Measurements from ENCODE around the gene UBXN10.
A peak's percentile ranks its signal among the peaks of the same experiment; 100 is the strongest.
"Not testable (repeated sequence)": the region's sequence is repeated elsewhere in the genome, so short reads cannot be mapped to it uniquely, and the experiment has no call there.

The UBXN10 gene

GRCh38 chr1:20227704-20228103 is 41.8 kb downstream of the UBXN10 start:
- intact Hi-C loops (cut with DNase I): no loop called here
- DNase-seq: no peak

DNA sequence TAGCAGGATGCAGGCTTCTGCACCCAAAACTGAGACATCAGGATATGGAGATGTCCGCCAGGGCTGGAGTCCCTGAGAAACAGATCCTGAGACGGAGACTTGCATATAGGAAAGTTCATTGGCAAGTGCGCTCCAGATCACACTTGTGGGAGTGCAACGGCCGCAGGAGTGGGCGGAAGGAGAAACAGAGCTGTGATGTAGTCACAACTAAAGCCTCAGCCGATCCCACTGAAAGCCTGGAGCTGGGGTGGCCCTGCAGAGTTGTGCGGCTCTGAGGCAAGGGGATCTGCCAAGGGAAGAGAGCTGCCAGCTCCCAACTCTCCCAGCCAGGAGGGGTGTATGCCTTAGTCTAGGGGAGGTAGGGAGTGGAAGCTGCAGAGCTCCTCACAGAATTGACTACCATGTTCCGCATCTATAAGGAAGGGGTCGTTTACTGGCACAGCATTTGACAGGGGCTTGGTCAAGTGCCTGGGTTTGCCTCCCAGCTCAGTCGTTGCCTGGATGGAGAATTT is 42.5 kb downstream of the UBXN10 start:
- intact Hi-C loops (cut with DNase I): no loop called here
- peak in 8 of 10 donors; percentile 26 to 91 (median 48) for DNase-seq

DNA sequence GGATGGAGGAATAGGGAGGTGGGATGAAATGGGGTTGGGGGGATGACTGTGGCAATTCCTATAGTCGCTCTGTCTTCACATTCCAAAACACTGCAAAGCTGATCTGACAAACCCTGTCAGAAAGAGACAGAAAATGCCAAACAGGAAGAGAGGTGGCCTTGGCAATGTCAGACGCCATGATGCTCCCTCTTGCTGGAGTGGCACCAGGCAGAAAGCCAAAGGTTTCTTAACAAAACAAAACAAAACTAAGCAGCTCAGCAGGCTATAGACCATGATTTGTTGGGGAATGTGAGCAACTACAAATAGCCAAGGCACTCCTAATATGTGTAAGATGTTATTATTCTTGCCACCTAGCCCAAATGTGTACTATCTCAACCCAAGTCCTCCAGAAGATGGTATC is 43.3 kb downstream of the UBXN10 start:
- intact Hi-C loops (cut with DNase I): no loop called here

DNA sequence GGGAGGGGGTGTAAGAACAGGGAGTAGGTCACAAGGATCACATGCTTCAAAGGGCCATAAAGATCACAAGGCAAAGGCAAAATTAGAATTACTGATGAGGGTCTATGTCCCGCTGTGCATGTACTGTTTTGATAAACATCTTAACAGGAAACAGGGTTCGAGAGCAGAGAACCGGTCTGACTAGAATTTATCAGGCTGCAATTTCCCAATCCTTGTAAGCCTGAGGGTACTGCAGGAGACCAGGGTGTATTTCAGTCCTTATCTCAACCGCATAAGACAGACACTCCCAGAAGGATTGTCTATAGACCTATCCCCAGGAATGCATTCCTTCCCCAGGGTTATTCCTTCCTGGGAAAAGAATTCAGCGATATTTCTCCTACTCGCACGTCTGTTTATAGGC is 46.7 kb downstream of the UBXN10 start:
- intact Hi-C loops (cut with DNase I); DNase-seq: not testable (repeated sequence)

More for the DNA sequence above, 43.3 kb downstream of the UBXN10 start:
- DNase-seq: no peak

DNA sequence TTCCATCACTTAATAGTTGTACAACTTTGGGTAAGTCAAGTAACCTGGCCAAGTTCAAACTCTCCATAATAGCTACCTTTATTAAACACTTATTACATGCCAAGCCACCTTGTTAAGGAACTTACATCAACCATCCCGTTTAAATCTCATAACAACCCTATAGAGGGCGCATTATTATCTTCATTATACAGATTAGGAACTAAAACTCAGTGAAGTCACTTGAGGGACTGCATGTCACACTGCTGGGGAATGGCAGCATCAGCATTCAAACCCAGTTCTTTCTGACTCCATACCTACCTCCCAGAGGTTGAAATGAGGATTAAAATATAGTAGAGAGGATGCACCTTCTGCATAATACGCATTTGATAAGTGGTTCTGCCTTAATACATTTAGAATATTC is 47.5 kb downstream of the UBXN10 start:
- intact Hi-C loops (cut with DNase I): no loop called here
- no peak for DNase-seq

GRCh38 chr1:20233866-20234265 is 48.0 kb downstream of the UBXN10 start:
- intact Hi-C loops (cut with DNase I): no loop called here
- DNase-seq: peak; percentile 23 to 91 (median 52)

DNA sequence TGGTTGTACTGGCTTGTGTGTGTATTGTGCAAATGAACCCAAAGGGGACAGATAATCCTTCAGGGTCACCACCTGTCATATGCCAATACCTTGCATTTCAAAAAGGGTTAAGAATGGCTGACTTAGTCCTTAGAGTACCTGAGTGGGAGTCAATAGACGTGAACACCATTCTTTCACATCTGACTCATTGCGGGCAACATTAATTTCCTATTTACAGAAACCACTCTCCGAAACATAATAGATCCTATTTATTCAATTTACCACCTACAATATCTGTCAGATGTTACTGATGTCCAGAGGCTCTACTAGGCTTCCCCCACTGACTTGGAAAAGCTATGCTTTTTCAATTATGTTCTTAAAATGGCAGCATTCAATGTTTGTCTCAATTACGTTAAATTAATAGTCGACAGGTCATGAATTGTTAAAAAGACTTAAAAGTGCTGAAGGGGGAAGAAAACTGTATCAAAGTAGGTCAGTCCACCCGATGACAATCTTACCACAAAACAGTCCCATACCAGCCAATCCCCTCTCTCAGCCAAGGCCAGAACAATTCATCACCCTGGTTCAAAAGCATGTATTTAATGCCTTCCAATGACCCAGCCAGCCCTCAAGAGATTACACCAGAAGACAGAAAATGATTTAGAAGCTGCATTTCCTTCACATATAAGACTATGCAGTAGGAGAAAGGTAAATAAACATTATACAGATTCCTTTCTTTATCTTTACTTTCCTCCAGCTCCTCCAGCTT is 49.1 kb downstream of the UBXN10 start:
- intact Hi-C loops (cut with DNase I): no loop called here
- no peak for DNase-seq

DNA sequence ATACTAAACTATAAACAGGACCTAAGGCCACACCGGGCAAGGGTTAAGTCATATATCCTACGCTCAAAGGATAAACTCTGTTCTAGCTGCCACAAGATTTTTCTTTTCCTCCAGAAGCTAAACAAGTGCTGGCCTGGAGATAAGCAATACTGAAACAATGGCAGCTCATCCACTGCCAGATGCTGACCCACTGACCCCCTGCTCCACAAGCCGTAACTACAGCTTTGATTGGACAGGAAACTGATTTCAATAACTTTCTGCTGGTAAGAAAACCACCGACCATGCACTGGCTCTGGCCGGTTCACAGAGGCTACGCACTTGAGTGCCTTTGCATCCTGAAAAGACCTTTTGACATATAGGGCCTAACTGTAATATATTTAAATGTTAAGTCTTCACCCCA is 51.8 kb downstream of the UBXN10 start:
- DNase-seq: no peak

DNA sequence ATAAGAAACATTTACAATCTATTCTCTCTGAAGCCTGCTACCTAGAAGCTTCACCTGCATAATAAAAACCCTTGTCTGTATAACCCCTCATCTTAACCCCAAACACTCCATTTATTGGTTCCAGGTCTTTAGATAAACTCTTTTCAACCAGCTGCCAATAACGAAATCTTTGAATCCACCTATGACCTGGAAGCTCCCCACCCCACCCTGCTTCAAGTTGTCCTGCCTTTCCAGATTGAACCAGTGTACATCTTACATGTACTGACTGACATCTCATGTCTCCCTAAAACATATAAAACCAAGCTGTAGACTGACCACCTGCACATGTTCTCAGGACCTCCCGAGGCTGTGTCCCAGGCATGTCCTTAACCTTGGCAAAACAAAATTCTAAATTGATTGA is 54.1 kb downstream of the UBXN10 start:
- no peak for DNase-seq
- intact Hi-C loops (cut with DNase I): no loop called here

More for the DNA sequence above, 51.8 kb downstream of the UBXN10 start:
- intact Hi-C loops (cut with DNase I): no loop called here

- intact Hi-C loops (cut with DNase I): no loop called here
- no peak for DNase-seq
These were observed 57.1 kb downstream of the UBXN10 start for GRCh38 chr1:20242890-20243479.

Data from posterior cingulate gyrus (tissue), 11 donors.